Loucy (cell line): ENCODE data around the gene PDE2A.

Experiments used
- H2AFZ ChIP-seq: fragments of 200-600 bp; sonication (generic); 2 replicates; pipeline ENCODE4 v1.6.0; 2016; ENCODE audit warnings: antibody characterized with exemption, mild to moderate bottlenecking, low read length, moderate library complexity
- H3F3A ChIP-seq: fragments of 200-600 bp; 2 replicates; pipeline ENCODE4 v1.6.0; 2016; ENCODE audit warnings: antibody characterized with exemption, low read depth, mild to moderate bottlenecking
- H3K27me3 ChIP-seq: fragments of 200-600 bp; sonication (generic); 2 replicates; pipeline ENCODE4 v1.6.1; 2014; ENCODE audit warnings: low read length, mild to moderate bottlenecking; ENCODE audit not compliant: insufficient read depth, poor library complexity, severe bottlenecking
- H3K36me3 ChIP-seq: fragments of 200-600 bp; sonication (generic); 2 replicates; pipeline ENCODE4 v1.6.1; 2016; ENCODE audit warnings: low read length; ENCODE audit not compliant: insufficient read depth
- H3K4me1 ChIP-seq: fragments of 200-600 bp; sonication (generic); 2 replicates; pipeline ENCODE4 v1.5.1; 2014; ENCODE audit warnings: low read length, mild to moderate bottlenecking; ENCODE audit not compliant: insufficient read depth, poor library complexity, severe bottlenecking
- H3K4me2 ChIP-seq: fragments of 200-600 bp; sonication (generic); 2 replicates; pipeline ENCODE4 v1.6.0; 2014; ENCODE audit warnings: antibody characterized with exemption, low read length, low read depth, mild to moderate bottlenecking; ENCODE audit not compliant: poor library complexity, severe bottlenecking
- H3K4me3 ChIP-seq: fragments of 200-600 bp; sonication (generic); 2 replicates; pipeline ENCODE4 v1.5.1; 2014; ENCODE audit warnings: low read length, mild to moderate bottlenecking, mixed read lengths; ENCODE audit not compliant: poor library complexity, severe bottlenecking
- H3K79me2 ChIP-seq: fragments of 200-600 bp; sonication (generic); 2 replicates; pipeline ENCODE4 v1.6.1; 2014; ENCODE audit warnings: low read length; ENCODE audit not compliant: insufficient read depth
- H3K9ac ChIP-seq: fragments of 200-600 bp; sonication (generic); 2 replicates; pipeline ENCODE4 v1.6.0; 2014; ENCODE audit warnings: mild to moderate bottlenecking, low read depth, low read length, moderate library complexity; ENCODE audit not compliant: poor library complexity, severe bottlenecking
- H3K9me2 ChIP-seq: fragments of 200-600 bp; sonication (generic); replicated peaks from 2 replicates; pipeline ENCODE4 v1.6.1; 2016; ENCODE audit warnings: low read depth, low read length, mixed read lengths
- H3K9me3 ChIP-seq: fragments of 200-600 bp; sonication (generic); 2 replicates; pipeline ENCODE4 v1.6.1; 2014; ENCODE audit warnings: mild to moderate bottlenecking, antibody characterized with exemption, low read length, low read depth; ENCODE audit not compliant: insufficient read depth
- H4K20me1 ChIP-seq: fragments of 200-600 bp; sonication (generic); 2 replicates; pipeline ENCODE4 v1.6.0; 2014; ENCODE audit warnings: antibody characterized with exemption, low read length, mild to moderate bottlenecking; ENCODE audit not compliant: insufficient read depth, poor library complexity, severe bottlenecking
- CTCF ChIP-seq: fragments of 200-600 bp; sonication (generic); conservative IDR thresholded peaks from 2 replicates; pipeline ENCODE4 v1.5.1; 2014; ENCODE audit warnings: mild to moderate bottlenecking, antibody characterized with exemption, low read length
- EZH2phosphoT487 ChIP-seq: fragments of 200-600 bp; IDR thresholded peaks from 2 replicates; pipeline ENCODE4 v1.6.1; 2018; ENCODE audit warnings: antibody characterized with exemption, mild to moderate bottlenecking, moderate library complexity, borderline replicate concordance

Gene PDE2A

GRCh38 chr11:72597721-72598120 lies 76.5 kb downstream of the PDE2A start:
- Histone ChIP-seq H3F3A (no peaks in the 10 kb centered on the region), H3K79me2 (no peaks in the 10 kb centered on the region), H3K4me3 (no peak overlapping the region), H3K9ac (no peak overlapping the region), H3K9me2 (no peaks in the 10 kb centered on the region), H3K9me3 (no peaks in the 10 kb centered on the region), H3K4me2 (no peak overlapping the region), H2AFZ (no peak overlapping the region), H3K36me3 (no peaks in the 10 kb centered on the region), H4K20me1 (no peaks in the 10 kb centered on the region), H3K4me1 (no peaks in the 10 kb centered on the region), H3K27me3 (no peaks in the 10 kb centered on the region)
- TF ChIP-seq CTCF = no peak
- no peak for TF ChIP-seq EZH2phosphoT487

DNA sequence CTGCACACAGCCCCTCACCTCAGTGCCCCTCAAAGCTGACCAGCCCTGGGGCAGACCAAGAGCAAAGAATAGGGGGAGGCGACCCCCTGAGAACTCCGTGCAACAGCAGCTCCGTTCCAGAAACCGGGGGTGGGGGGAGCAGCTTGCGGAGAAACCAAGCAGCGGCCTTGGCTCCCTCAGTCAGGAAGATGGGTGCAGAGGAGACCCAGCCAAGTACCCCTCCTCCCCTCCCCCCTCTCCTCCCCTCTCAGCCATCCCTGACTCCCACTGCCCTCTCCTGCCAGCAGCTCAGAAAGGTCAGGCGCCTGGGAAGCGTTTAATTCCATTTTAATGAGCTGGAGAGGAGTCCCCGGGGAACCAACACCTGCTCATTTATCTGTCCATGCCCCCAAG lies 78.9 kb downstream of the PDE2A start:
- Histone ChIP-seq H3K4me3 (no peak overlapping the region), H2AFZ (no peak overlapping the region), H3K4me1 (no peaks in the 10 kb centered on the region), H3K9ac (no peak overlapping the region), H3K9me2 (no peaks in the 10 kb centered on the region), H3K79me2 (no peaks in the 10 kb centered on the region), H3K27me3 (no peaks in the 10 kb centered on the region), H4K20me1 (no peaks in the 10 kb centered on the region), H3K9me3 (no peaks in the 10 kb centered on the region), H3K4me2 (no peak overlapping the region), H3F3A (no peaks in the 10 kb centered on the region), H3K36me3 (no peaks in the 10 kb centered on the region)
- no peak for TF ChIP-seq CTCF
- no peak for TF ChIP-seq EZH2phosphoT487

DNA sequence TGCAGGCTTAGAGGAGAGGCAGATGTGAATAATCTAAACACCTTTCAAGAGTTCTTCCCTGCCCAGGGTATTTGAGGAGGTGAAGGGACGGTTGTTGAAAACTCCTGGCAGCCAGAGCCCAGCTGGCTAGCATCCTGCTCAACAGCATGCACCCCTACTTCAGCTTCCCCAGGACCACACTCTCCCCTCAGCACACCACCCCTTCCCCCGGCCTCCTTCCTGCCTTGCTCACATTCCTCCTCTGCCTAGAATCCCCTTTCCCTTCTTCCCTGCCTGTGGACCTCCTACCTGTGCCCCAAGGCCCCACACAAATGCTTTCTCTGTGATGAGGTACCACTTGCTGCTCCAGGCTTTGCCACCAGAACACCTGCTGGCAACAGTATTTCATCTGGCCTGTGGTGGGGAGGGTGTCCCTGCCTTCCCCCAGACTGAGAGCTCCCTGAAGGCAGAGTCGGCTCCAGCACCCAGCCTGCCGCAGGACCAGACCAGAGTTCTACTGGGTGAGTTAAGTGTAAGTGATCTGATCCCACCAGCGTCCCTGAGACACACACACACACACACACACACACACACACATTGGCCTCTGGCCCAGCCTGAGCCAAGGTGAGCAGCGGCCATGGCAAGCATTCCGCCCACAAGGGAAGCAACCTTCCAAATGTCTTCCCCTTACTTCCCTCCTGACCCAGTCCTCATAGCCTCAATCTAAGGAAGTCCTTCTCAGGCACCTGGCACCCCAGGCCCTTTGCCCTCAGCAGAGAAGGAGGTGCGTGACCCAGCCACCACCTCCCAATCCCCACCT lies 79.5 kb downstream of the PDE2A start:
- H3K4me1 ChIP-seq = no peaks in the 10 kb centered on the region
- H3K9ac ChIP-seq = no peak overlapping the region
- no peak overlapping the region for H2AFZ ChIP-seq
- TF ChIP-seq EZH2phosphoT487 = no peak
- no peak for TF ChIP-seq CTCF
- no peaks in the 10 kb centered on the region for H4K20me1 ChIP-seq
- H3K36me3 ChIP-seq = no peaks in the 10 kb centered on the region
- no peaks in the 10 kb centered on the region for H3K27me3 ChIP-seq
- no peaks in the 10 kb centered on the region for H3K9me3 ChIP-seq
- H3K4me3 ChIP-seq = no peak overlapping the region
- no peak overlapping the region for H3K4me2 ChIP-seq
- H3K79me2 ChIP-seq = no peaks in the 10 kb centered on the region
- no peaks in the 10 kb centered on the region for H3F3A ChIP-seq
- no peaks in the 10 kb centered on the region for H3K9me2 ChIP-seq
